SU-DHL-6 (cell line): Measurements from ENCODE around the gene ARFGEF2.

ENCODE experiments used
- EZH2phosphoT487 ChIP-seq: fragments of 200-600 bp; sonication (generic), shearing (Covaris generic); conservative IDR thresholded peaks from 2 replicates; pipeline ENCODE4 v1.6.1; 2018; ENCODE audit warnings: mild to moderate bottlenecking, antibody characterized with exemption, low read length, moderate library complexity, mixed read lengths
- TF ChIP-seq, protein P1 (sequence below): fragments of 200-600 bp; sonication (generic); IDR thresholded peaks from one replicate; pipeline ENCODE4 v1.5.1; 2017; ENCODE audit warnings: antibody characterized with exemption, mild to moderate bottlenecking, low read length, moderate library complexity; ENCODE audit not compliant: insufficient read depth, poor library complexity, severe bottlenecking

DNA sequence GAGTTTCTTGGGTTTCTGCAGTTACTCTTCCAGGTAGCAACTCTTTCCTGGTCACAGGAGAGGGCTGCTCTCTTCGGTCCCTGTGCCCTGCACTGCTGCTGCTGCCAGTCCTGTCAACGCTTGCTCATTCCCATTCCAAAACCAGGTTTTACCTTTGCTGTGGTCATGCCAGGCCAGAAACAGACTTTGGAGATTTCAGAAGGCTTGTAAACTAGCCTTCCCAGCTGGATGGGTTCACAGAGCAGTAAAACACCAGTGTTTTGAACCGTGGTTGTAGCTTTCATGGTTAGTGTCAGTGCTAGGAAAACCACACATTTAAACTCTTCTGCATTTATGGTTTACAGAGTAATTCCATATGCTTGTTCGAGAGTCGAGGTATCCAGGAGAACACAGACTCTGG lies 16.2 kb downstream of the ARFGEF2 start:
- TF ChIP-seq, protein P1, sequence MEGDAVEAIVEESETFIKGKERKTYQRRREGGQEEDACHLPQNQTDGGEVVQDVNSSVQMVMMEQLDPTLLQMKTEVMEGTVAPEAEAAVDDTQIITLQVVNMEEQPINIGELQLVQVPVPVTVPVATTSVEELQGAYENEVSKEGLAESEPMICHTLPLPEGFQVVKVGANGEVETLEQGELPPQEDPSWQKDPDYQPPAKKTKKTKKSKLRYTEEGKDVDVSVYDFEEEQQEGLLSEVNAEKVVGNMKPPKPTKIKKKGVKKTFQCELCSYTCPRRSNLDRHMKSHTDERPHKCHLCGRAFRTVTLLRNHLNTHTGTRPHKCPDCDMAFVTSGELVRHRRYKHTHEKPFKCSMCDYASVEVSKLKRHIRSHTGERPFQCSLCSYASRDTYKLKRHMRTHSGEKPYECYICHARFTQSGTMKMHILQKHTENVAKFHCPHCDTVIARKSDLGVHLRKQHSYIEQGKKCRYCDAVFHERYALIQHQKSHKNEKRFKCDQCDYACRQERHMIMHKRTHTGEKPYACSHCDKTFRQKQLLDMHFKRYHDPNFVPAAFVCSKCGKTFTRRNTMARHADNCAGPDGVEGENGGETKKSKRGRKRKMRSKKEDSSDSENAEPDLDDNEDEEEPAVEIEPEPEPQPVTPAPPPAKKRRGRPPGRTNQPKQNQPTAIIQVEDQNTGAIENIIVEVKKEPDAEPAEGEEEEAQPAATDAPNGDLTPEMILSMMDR = no peak
- TF ChIP-seq EZH2phosphoT487 = no peak
